Measurements from ENCODE around the gene CDHR4. TPM values are rescaled to one million over a fixed set of nuclear protein-coding genes. Genes with fewer than 3 reads are reported as not detected.
A peak's percentile ranks its signal among the peaks of the same experiment; 100 is the strongest.

Gene CDHR4
- total RNA-seq, 1 donor from 2014 or later: not detected

GRCh38 chr3:49803465-49804140, 3.9 kb upstream of the CDHR4 start:
- TF ChIP-seq POLR2A (IDR thresholded peaks at IDR 0.05) (no peak), POLR2AphosphoS5 (IDR thresholded peaks at IDR 0.05; ENCODE audit: insufficient read depth in 1 of 2, low read depth in 1 of 2) (peak in 1 of 2 donors; percentile 25)
- TF ChIP-seq, protein P1, sequence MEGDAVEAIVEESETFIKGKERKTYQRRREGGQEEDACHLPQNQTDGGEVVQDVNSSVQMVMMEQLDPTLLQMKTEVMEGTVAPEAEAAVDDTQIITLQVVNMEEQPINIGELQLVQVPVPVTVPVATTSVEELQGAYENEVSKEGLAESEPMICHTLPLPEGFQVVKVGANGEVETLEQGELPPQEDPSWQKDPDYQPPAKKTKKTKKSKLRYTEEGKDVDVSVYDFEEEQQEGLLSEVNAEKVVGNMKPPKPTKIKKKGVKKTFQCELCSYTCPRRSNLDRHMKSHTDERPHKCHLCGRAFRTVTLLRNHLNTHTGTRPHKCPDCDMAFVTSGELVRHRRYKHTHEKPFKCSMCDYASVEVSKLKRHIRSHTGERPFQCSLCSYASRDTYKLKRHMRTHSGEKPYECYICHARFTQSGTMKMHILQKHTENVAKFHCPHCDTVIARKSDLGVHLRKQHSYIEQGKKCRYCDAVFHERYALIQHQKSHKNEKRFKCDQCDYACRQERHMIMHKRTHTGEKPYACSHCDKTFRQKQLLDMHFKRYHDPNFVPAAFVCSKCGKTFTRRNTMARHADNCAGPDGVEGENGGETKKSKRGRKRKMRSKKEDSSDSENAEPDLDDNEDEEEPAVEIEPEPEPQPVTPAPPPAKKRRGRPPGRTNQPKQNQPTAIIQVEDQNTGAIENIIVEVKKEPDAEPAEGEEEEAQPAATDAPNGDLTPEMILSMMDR (IDR thresholded peaks at IDR 0.05): no peak
- no peak for DNase-seq (ENCODE audit: extremely low spot score in 2 of 2)
- peak overlapping the region; percentile 98 for H3K27ac ChIP-seq
- no peaks in the 10 kb centered on the region for H3K9me3 ChIP-seq
- H3K36me3 ChIP-seq: no peaks in the 10 kb centered on the region
- H3K4me1 ChIP-seq: peaks cover 49% of the 10 kb centered on the region
- intact Hi-C loops (cut with DNase I): loop anchor here (5.0 kb wide), 1 partner anchor 39 kb away; no protein-coding TSS in a partner anchor
- no peaks in the 10 kb centered on the region for H3K27me3 ChIP-seq
- H3K4me3 ChIP-seq: peak overlapping the region; percentile 82 to 90

DNA sequence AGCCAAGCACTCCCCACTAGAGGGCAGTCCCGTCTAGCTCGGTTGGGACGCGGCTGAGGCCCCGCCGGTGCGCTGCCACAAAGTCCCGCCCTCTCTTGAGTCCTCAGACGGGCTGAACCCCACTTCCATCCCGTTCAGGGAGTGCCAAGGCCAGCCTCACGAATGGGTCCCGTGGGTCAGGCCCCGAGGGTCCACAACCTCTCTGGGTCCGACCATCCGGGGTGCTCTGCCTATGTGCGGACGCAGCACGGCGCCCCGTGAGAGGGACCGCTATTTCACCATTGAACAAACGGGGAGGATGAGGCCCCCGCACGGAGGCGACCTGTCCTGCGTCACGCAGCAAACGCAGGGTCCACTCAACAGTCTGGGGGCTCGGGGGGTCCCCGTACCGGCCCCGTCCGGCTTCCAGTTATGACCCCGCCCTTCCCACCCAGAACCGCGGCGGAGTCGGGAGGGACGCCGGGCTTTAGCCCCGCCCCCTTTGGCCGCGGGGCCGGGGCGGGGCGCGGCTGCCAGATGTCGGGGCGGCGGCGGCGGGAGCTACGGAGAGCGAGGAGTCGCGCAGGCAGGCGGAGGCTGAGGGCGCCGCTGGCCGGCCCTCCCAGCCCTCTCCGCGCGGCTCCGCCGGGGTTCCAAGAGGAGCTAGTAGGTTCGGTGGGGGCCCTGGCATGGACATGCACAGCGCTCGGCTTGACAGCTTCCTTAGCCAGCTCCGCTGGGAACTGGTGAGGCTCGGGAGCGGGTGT, 3.2 kb upstream of the CDHR4 start, which contains the start of gene INKA1:
Gene INKA1, plus strand, starts transcription at position 543 of the 746 bp plus-strand sequence. Its CDS starts 132 bp downstream, at position 675.
- Histone ChIP-seq H3K4me3 (peak within 1 kb of the TSS; percentile 82 to 90), H3K4me1 (peaks cover 46% of the 10 kb centered on the region), H3K9me3 (no peaks in the 10 kb centered on the region), H3K36me3 (no peaks in the 10 kb centered on the region), H3K27ac (peak within 1 kb of the TSS; percentile 98), H3K27me3 (no peaks in the 10 kb centered on the region)
- TF ChIP-seq POLR2AphosphoS5 (IDR thresholded peaks at IDR 0.05; ENCODE audit: insufficient read depth in 1 of 2, low read depth in 1 of 2): peak; percentile 62 to 82
- TF ChIP-seq POLR2A (IDR thresholded peaks at IDR 0.05): peak in 1 of 2 donors; percentile 70
- TF ChIP-seq, protein P1 (IDR thresholded peaks at IDR 0.05): peak; percentile 80 to 93 (median 81)
- no peak for DNase-seq (ENCODE audit: extremely low spot score in 2 of 2)
- intact Hi-C loops (cut with DNase I): loop anchor here (5.0 kb wide), 1 partner anchor 39 kb away; no protein-coding TSS in a partner anchor

DNA sequence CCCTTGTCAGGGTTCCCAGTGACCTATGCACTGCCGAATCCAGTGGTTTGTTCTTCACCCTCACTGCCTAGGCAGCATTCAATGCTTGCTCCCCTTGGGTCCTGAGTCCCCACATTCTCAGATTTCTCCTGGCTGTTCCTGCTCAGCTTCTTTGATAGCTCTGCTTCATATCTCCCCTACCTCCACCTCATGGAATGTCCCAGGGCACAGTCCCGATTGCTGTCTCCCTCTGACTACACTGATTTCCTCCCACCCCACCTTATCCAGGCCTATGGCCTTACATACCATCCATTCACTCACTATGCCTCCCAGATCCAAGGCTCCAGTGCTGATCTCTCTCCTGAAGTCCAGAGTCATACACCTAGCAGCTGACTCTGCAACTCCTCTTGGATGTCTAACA, 1.5 kb upstream of the CDHR4 start:
- Histone ChIP-seq H3K36me3 (no peaks in the 10 kb centered on the region), H3K4me3 (no peak overlapping the region), H3K4me1 (peaks cover 28% of the 10 kb centered on the region), H3K9me3 (no peaks in the 10 kb centered on the region), H3K27ac (no peak overlapping the region), H3K27me3 (no peaks in the 10 kb centered on the region)
- TF ChIP-seq POLR2AphosphoS5 (IDR thresholded peaks at IDR 0.05; ENCODE audit: insufficient read depth in 1 of 2, low read depth in 1 of 2) (no peak), POLR2A (IDR thresholded peaks at IDR 0.05) (no peak)
- TF ChIP-seq, protein P1 (IDR thresholded peaks at IDR 0.05): no peak
- DNase-seq (ENCODE audit: extremely low spot score in 2 of 2): no peak
- intact Hi-C loops (cut with DNase I): loop anchor here (5.0 kb wide), 1 partner anchor 41 kb away; no protein-coding TSS in a partner anchor

DNA sequence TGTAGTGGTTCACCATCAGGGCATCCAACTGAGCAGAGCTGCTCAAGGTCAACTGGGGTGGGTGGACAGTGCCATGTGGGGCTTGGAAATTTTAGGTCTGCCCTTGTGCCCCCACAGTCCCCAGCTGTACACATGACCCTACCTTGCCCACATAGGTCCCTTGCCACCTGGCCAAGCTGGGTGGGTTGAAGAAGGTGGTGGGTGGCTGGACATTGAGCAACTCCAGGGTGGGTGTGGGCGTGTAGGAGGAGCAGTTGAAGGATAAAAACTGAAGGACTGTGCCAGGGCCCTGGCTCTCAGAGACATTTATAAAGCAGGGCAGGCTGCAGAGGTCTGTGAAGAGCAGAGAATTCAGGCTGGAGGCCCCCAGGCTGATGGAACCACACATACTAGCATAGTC, 568 bp downstream of the CDHR4 start:
- Histone ChIP-seq H3K27ac (peak overlapping the region; percentile 13), H3K4me1 (peaks cover 8% of the 10 kb centered on the region), H3K9me3 (no peaks in the 10 kb centered on the region), H3K36me3 (no peaks in the 10 kb centered on the region), H3K4me3 (no peak overlapping the region), H3K27me3 (no peaks in the 10 kb centered on the region)
- TF ChIP-seq, protein P1 (IDR thresholded peaks at IDR 0.05): no peak
- no peak for TF ChIP-seq POLR2AphosphoS5 (IDR thresholded peaks at IDR 0.05; ENCODE audit: insufficient read depth in 1 of 2, low read depth in 1 of 2)
- TF ChIP-seq POLR2A (IDR thresholded peaks at IDR 0.05): no peak
- no peak for DNase-seq (ENCODE audit: extremely low spot score in 2 of 2)
- intact Hi-C loops (cut with DNase I): no loop called here

Measured in vagina (tissue), 2 donors.